Kidney capillary endothelial cell (primary cell): Measurements from ENCODE around the gene LACTBL1.
"Not testable (repeated sequence)": the region's sequence is repeated elsewhere in the genome, so short reads cannot be mapped to it uniquely, and the experiment has no call there.

Experiments
- DNase-seq: peaks from one replicate; pipeline ENCODE4 v3.0.0-alpha.2; 2018; ENCODE audit warnings: low spot score

The LACTBL1 gene

GRCh38 chr1:22976461-22977243 is 4.0 kb upstream of the LACTBL1 start:
- DNase-seq, result peak; percentile 79

DNA sequence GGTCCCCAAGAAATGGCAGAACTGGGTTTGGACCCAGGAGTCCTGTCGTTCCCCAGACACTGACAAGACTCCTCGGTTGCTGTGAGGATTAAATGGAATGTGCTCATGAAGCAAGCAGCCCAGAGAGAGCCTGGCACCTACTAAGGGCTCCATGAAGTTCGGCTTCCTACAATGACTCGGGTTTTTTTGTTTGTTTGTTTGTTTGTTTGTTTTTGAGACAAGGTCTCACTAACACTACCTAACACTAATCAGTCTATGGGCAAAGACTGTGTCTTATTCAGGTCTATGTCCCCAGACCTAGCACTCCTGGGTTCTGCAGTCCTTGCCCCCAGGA is 3.4 kb upstream of the LACTBL1 start:
- DNase-seq, result no peak

DNA sequence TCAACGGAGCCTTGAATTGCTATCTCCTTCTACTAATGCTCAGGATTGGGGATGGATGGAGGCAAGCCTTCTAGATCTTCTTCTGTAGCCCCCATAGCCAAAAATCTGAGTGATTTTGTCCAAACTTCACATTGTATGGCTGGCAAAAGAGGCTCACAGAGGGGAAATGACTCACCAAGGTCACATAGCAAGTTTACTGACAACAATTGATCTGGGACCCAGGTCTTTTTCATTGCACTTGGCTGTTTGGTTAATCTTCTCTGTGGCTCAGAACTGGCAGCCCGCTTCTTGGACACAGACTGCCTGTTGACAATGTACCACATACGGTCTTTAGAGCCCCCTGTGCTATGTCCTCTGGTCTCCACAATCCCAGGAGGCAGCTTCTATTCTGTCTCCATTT is 3.0 kb upstream of the LACTBL1 start:
- peak; percentile 58 for DNase-seq

DNA sequence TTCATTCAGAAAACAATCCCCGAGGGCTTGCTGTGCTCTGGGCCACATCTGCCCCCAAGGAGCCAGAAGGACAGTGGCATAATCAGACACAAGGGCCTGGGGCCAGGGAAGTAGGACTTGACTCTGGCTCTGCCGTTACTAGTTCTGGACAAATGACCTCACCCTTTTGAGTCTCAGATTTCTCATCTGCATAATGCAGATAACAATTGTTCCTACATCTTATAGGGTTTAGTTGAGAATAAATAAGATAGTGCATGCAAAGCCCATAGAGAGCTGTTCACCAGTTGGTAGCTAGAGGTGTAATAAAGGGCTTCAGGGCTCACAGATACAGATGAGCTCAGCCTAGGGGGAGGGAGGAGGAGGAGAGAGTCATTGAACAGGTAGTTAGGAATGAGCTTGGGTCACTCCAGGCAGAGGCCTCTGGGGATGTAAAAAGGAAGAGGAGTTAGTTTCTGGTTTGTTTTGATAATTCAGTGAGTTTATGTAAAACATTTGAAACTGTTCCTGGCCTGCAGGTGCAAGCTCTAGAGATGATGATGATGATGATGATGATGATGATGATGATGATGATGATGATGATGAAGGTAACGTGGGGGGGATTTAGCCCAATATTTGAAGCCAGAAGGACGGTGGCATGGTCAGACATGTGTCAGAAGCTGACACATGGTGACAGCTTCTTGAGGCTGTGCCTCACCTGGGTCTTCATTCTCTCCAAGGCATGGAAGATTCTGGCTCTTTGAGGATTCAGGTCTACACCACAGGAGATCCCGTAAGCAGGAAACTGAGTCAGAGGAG is 858 bp downstream of the LACTBL1 start:
- no peak for DNase-seq

- DNase-seq, result no peak
Observed at GRCh38 chr1:22971161-22971560, 1.5 kb downstream of the LACTBL1 start.

GRCh38 chr1:22970096-22970495 is 2.6 kb downstream of the LACTBL1 start:
- DNase-seq, result no peak

DNA sequence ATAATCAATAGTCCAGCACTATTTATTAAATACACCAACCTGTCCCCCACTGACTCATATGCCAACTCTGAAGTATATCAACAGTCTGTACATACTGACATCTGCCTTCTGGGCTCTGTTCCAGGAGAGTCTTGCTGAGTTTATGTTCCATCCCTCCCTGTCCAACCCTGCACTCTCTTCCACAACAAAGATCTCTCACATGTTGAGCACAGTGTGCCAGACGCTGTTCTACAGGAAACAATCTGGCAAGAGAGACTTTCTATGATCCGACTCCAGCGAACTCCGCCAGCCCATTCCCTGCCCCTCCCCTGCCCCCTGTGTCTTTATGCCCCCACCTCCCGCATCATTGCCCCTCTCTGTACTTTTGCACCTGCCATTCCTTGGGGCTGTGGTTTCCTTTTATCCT is 3.4 kb downstream of the LACTBL1 start:
- DNase-seq, result no peak

DNA sequence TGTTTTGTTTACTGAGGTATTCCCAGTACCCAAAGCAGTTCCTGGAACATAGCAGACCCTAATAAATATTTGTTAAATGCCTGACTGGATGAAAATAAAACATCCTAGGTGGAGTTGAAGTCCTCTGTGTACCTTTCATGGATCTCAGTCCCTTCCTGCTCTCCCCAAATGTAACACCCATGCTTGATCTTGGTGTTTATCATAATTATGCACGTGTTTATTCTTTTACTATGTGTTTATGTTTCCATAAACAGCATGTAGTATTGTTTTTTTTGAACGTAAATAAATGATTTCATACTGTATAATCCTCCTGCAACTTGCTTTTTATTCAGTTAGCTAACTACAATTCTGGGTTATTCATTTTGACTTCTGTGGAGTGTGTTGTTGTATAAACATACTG is 4.8 kb downstream of the LACTBL1 start:
- DNase-seq, result no peak

DNA sequence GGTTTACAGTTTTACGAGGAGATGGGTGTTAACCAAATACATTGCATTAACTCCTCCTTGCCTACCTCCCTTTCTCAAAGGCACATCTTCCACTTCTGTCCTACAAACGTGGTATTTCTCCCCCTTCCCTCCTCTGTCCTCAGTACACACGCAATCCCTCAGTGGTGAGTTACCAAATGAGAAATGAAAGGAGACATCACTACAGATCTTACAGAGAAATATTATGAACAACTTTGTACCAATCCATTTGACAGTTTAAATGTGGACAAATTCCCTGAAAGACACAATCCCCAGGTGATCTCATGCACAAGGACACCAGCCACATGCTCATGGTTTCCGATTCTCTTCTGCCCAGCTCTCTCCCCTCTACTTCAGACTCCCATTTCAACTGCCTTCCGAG is 6.4 kb downstream of the LACTBL1 start:
- no peak for DNase-seq

DNA sequence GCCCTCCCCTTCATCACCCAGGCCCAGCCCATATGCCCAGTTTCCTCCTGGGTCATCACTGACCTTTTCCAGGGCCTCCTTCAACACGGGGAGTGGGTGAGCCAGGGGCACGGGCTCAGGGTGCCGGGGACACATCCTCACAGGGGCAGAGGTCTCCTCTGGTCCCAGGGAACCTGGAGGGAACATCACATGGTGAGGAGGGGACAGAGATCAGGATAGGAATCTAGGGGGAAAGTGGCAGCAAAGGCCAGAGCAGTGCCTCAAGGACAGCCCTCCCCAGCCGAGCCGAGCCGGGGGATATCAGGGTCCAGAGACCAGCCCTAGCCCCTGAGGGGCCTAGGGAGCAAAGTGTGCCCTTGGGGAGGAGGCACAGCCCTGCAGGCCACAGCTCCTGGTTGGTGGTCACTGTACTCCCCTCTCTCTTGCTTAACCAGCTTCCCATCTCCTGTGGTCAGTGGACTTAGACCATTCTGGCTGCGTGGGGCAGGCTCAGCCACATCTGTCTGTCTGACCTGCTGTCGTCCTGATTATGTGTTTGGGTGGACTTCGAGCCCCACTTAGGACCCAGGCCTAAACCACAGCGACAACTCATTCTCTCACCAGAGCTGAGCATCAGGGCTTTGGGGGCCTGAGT is 9.5 kb downstream of the LACTBL1 start:
- DNase-seq, result no peak

DNA sequence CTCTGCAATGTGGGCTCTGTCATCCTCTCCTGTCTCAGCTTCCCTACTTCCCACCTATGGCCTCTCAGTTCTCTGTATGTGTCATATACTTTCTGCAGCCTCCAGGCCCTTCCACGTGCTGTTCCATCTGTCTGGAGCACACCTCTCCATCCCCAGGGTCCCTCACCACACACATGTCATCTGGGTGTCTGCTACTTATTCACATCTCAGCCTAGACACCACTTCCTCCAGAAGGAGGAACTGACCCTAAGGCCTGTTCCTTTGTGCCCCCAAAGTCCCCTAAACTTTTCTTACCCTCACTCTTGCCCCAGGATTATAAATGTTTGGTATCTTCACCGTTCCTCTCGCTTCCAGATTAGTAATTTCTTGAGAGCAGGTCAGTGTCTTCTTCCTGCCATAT is 10.1 kb downstream of the LACTBL1 start:
- DNase-seq, result no peak

DNA sequence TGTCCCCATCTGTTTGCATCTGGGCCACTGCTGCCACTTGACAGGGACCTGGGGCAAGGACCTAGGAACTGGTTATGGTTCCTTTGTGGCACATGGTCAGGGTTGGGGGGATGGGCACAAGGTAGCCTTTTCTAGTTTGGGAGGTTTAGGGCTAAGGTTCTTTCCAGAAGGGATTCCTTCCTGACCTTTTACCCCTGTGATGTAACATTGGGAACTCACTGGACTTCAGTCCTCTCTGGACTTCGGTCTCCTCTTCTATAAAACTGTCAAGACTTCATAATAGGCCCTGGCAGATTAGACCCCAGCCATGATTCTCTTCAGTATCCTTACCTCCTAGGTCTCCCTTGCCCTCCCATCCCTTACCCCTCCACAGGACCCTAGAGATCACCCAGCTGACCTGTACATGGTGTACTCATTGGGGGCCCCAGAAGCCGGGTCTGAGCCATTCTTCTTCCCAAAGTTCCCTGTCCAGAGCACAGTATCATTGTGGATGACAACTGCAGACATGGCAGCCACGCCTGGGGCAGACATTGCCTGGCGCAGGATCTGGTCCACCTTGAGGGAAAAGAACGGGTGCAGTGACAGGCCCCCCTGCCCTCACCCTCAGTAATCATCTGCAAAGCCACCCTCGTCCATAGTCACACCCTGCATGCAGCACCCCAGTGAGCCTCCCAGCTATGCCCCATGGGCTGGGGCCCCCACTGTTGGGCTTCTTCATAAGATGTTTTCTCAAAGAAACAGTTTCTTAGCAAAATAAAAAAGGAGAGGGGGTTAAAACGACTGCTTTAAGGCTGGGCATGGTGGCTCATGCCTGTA is 12.9 kb downstream of the LACTBL1 start:
- no peak for DNase-seq

DNA sequence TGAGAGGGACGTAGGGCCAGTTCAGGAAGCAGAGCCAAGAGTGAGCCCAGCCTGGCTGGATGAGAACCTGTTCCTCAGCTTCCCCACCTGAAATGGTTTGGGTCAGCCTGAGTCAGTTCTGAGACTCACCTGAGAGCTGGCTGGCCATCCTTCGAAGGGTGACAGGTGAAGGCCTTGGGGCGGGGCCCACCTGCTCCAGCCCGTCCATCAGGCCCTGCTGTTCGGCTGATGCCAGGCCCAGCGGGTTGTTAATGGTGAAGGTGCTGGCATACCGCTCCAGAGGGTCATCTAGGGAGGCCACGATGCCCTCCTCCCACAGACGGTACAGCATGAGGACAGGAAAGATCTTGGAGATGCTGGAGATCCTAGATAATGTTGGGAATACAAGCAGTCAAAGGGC is 14.1 kb downstream of the LACTBL1 start:
- DNase-seq, result no peak

DNA sequence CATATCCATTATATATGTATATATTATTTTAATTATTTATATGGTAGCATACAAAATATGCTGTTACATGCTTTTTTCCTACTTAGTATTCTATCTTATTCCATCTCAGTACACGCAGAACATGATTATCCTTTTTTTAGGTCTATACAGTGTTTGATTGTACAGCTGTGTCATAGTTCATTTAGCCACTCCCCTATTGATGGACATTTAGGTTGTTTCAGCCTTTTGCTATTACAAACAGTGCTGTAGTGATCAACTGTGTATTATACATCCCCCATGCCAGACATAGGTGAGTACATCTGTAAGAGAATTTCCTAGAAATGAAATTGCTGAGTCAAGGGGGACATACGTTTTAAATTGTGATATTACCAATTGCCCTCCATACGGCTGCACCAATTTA is 15.6 kb downstream of the LACTBL1 start:
- no peak for DNase-seq

DNA sequence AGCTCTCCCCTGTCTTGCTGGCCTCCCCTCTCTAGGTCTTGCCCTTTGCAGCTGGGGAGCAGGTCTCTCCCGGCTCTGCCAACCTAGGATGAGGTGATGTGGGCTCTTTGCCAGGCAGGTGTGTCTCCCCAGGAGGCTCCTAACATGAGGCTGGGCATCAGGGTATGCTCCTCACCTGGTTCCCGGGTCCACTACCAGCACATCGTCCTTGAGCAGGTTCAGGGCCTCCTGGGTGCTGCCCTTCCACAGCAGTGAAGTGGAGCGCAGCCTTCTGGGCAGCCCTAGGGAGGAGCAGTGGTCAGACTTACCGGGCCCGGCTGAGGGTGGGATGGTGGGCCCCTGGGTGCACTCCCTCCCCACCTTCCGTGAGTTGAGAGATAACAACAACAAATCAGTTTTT is 17.5 kb downstream of the LACTBL1 start:
- DNase-seq, result no peak

- DNase-seq, result no peak
Observed at GRCh38 chr1:22953740-22954141, 18.9 kb downstream of the LACTBL1 start.

GRCh38 chr1:22953057-22953739 is 19.5 kb downstream of the LACTBL1 start:
- DNase-seq, result no peak

DNA sequence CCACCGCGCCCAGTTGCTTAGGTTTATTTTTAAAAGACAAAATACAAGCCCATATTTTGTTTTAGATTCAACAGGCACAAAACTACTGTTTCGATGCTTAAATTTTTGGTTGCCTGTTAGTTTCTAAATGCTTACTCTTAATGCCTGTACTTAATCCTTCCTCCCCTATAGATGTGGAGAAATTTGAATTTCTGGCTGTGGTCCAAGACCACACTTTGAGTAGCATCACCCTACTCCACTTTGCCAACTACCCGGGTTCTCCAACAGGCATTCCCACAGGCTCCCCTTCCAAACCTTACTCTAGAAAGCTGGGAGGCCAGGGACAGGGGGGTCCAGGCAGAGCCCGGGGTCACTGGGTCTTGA is 20.0 kb downstream of the LACTBL1 start:
- no peak for DNase-seq

- no peak for DNase-seq
Observed at GRCh38 chr1:22951796-22952195, 20.9 kb downstream of the LACTBL1 start.

- DNase-seq, result no peak
Observed at GRCh38 chr1:22949822-22950331, 22.8 kb downstream of the LACTBL1 start.

- not testable (repeated sequence) for DNase-seq
Observed at GRCh38 chr1:22945171-22945570, 27.5 kb downstream of the LACTBL1 start.
